Transverse colon (tissue), 3 donors: ENCODE data around the gene ARIH2.

Experiments
- CTCF ChIP-seq, 5 experiments: fragments of 200-600 bp in 3 of 5; fragments of 450-650 bp in 2 of 5; sonication (generic) in 3 of 5; IDR thresholded peaks; 1 replicate in 2 of 5; 2 replicates in 3 of 5; pipeline ENCODE4 v1.5.1; 2016 to 2017; ENCODE audit warnings: antibody characterized with exemption in 5 of 5, inconsistent platforms in 3 of 5, mild to moderate bottlenecking in 2 of 5, moderate library complexity in 1 of 5
- POLR2A ChIP-seq: fragments of 450-650 bp; IDR thresholded peaks from one replicate; pipeline ENCODE4 v1.6.1; 2016; ENCODE audit warnings: antibody characterized with exemption, mild to moderate bottlenecking, moderate library complexity

DNA sequence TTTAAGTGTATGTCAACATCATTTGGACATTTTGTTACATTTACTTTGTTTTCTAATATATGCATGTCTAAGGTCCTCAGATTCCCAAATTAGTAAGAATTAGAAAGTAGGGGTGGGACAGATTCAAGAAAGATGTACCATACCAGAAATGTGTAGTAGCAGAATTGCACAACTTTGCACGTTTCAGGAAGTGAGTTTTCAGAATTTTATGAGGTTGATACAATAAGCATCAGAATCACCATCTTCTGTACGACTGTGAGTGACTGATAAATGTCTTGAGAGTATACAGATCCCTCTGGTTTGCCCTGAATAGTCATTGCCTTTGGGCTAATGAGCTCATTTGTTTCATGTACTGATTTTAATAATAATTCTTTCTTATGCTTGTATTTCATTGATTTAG is 9.3 kb downstream of the ARIH2 start:
- no peak for TF ChIP-seq CTCF (IDR thresholded peaks at IDR 0.05)
- no peak for TF ChIP-seq POLR2A
